ENCODE data around the gene SLC44A5. TPM values are rescaled to one million over a fixed set of nuclear protein-coding genes. Genes with fewer than 3 reads are reported as not detected.

The SLC44A5 gene
- total RNA-seq, 4 donors from 2014 or later: 0.27 to 1.1 (median 0.42) TPM

DNA sequence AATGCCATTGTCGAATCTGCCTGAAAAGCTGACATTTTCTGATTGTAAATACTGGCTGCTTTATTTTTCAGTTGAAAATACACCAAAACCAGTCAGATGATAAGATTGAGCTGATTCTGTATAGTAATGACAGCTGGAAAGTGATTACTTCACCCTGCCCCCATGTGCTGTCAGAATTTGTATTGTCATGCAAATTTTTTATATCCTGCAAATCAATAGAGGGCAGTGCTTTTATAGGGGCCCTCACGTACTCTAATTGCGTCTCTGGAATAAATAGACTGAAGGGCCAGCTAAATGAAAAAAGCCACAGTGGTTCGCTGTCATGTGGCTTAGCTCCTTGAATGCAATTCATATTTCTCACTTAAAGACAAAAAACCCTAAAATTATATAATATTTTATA is 268.1 kb downstream of the SLC44A5 start:
- H3K9me3 ChIP-seq: no peaks in the 10 kb centered on the region
- no peaks in the 10 kb centered on the region for H3K36me3 ChIP-seq
- H3K27me3 ChIP-seq: no peaks in the 10 kb centered on the region
- H3K4me1 ChIP-seq: peaks cover 0 to 15% (median 0%) of the 10 kb centered on the region in 3 donors
- 71 to 77% methylated on average over 1 to 4 of the region's 4 CpGs for WGBS, 2 donors (ENCODE audit: low coverage in 1 of 2)
- H3K4me3 ChIP-seq: no peak overlapping the region
- H3K27ac ChIP-seq: no peak overlapping the region
- no peak for ATAC-seq
- TF ChIP-seq EP300 (IDR thresholded peaks at IDR 0.05) (no peak), POLR2AphosphoS5 (IDR thresholded peaks at IDR 0.05) (no peak), POLR2A (IDR thresholded peaks at IDR 0.05) (no peak)
- TF ChIP-seq, protein P1, sequence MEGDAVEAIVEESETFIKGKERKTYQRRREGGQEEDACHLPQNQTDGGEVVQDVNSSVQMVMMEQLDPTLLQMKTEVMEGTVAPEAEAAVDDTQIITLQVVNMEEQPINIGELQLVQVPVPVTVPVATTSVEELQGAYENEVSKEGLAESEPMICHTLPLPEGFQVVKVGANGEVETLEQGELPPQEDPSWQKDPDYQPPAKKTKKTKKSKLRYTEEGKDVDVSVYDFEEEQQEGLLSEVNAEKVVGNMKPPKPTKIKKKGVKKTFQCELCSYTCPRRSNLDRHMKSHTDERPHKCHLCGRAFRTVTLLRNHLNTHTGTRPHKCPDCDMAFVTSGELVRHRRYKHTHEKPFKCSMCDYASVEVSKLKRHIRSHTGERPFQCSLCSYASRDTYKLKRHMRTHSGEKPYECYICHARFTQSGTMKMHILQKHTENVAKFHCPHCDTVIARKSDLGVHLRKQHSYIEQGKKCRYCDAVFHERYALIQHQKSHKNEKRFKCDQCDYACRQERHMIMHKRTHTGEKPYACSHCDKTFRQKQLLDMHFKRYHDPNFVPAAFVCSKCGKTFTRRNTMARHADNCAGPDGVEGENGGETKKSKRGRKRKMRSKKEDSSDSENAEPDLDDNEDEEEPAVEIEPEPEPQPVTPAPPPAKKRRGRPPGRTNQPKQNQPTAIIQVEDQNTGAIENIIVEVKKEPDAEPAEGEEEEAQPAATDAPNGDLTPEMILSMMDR (IDR thresholded peaks at IDR 0.05): no peak

DNA sequence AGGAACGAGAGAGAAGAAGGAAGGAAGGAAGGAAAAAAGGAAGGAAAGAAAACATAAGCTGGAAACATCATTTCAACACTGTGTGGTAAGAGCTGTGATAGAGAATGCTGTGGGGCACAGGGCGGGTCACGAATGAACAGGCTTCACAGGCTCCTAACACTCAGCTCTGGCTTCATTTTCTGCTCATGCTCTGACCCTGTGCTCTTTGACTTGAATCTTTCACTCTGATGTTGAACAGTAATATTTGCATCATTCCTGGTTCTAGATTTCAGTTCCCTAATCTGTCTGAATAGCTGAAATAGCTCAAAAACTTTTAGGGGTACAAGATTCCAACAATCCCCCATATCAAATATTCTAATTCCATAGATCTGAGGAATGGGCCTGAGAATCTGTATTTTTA is 269.4 kb downstream of the SLC44A5 start:
- peaks cover 0 to 15% (median 0%) of the 10 kb centered on the region in 3 donors for H3K4me1 ChIP-seq
- no peak for ATAC-seq

DNA sequence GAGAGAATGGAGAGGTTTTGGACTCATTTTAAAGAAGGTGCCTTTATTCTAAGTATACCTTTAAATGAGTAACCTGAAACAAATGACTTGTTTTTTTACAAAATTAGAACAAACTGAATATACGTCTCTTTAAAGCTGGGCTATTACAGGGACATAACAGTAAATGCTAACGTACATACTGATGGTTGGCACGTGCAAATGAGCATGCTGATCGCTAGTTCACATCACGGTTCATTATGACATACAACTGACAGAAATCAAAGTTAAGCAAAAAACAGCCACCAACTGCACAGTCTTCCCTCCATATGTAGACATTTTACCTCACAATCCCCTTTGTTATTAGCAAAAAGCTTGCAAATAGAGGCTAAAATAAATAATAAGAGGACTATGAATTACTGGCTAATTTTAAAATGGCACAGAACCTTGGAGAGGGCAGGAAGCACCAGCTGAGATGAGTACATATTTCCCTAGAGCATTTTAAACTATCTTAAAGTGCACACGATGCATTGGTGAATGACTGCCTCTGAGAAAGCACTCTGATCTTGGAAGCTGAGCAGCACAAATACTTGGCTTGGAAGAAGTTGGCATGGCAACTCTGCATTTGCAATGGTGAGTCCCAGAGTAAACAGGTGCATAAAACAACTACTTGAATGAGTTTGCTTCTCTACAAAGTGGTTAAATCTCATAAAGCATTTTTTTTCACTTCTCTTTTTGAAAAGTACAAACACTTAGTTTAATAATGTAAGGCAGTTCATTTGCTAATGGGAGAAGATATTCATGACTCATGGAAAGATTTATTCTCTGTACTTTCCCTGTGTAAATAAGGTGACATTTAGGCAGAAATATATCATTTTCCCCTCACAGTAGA is 272.1 kb downstream of the SLC44A5 start:
- TF ChIP-seq, protein P1 (IDR thresholded peaks at IDR 0.05): no peak
- TF ChIP-seq POLR2AphosphoS5 (IDR thresholded peaks at IDR 0.05) (peak; percentile 14), POLR2A (IDR thresholded peaks at IDR 0.05) (no peak)
- 62 to 72% methylated on average over 6 of the region's 6 CpGs for WGBS, 2 donors (ENCODE audit: low coverage in 1 of 2)
- Histone ChIP-seq H3K9me3 (no peaks in the 10 kb centered on the region), H3K4me1 (peaks cover 0 to 15% (median 0%) of the 10 kb centered on the region in 3 donors), H3K4me3 (no peak overlapping the region), H3K27ac (no peak overlapping the region), H3K36me3 (no peaks in the 10 kb centered on the region), H3K27me3 (no peaks in the 10 kb centered on the region)
- no peak for ATAC-seq

More for the DNA sequence above, 269.4 kb downstream of the SLC44A5 start:
- Histone ChIP-seq H3K27ac (no peak overlapping the region), H3K27me3 (no peaks in the 10 kb centered on the region), H3K4me3 (no peak overlapping the region), H3K36me3 (no peaks in the 10 kb centered on the region), H3K9me3 (no peaks in the 10 kb centered on the region)
- WGBS, 2 donors (ENCODE audit: low coverage in 1 of 2): 69% methylated on average over 3 of the region's 3 CpGs
- no peak for TF ChIP-seq EP300 (IDR thresholded peaks at IDR 0.05)
- TF ChIP-seq, protein P1 (IDR thresholded peaks at IDR 0.05): no peak
- no peak for TF ChIP-seq POLR2A (IDR thresholded peaks at IDR 0.05)
- TF ChIP-seq POLR2AphosphoS5 (IDR thresholded peaks at IDR 0.05): no peak

DNA sequence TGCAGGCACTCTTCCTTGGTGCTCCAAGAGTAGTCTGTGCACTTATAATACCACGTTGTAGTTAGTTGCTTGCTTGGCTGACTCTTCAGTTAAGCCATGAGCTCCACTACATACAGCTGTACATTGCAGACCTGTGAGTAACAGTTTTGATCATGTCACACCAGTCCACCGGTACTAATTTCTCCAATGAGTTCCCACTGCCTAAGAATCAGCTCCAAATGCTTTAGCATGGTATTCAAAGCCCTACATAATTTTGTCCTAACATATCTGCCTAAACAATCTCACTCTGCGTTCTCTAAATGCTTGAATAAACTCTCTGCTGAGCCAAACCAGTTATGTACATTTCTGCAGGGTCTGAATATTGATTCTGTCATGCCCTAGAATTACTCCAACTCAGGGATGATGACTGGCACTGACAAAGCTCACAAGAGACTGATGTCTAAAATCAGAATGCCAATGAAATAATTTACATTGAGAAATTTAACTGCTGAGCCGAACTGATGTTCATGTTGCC is 276.0 kb downstream of the SLC44A5 start:
- Histone ChIP-seq H3K27me3 (no peaks in the 10 kb centered on the region), H3K4me3 (no peak overlapping the region), H3K9me3 (no peaks in the 10 kb centered on the region), H3K27ac (no peak overlapping the region), H3K4me1 (peaks cover 0 to 14% (median 0%) of the 10 kb centered on the region in 3 donors), H3K36me3 (no peaks in the 10 kb centered on the region)
- WGBS, 2 donors (ENCODE audit: low coverage in 1 of 2): 69 to 78% methylated on average over 3 to 4 of the region's 4 CpGs
- ATAC-seq: no peak
- TF ChIP-seq EP300 (IDR thresholded peaks at IDR 0.05) (no peak), POLR2AphosphoS5 (IDR thresholded peaks at IDR 0.05) (no peak), POLR2A (IDR thresholded peaks at IDR 0.05) (no peak)
- TF ChIP-seq, protein P1 (IDR thresholded peaks at IDR 0.05): no peak

DNA sequence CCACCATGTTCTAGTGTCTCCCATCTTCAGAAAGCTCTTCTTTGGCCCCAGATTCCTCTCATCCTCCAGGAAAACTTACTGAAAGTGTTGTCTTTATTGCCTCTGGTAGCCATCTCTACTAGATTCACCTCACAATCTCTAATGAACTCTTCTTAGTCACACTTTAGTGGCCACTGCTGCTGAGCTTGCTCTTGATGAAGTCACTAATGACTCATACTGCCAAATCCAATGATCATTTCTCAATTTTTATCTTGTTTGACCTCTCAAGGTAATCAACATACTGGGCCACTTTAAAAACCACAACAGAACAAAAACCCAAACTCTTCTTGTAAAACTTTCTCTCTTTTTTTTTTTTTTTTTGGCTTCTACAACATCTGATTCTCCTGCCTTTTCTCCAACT is 280.3 kb downstream of the SLC44A5 start:
- Histone ChIP-seq H3K4me3 (no peak overlapping the region), H3K27me3 (no peaks in the 10 kb centered on the region), H3K4me1 (no peaks in the 10 kb centered on the region), H3K27ac (no peak overlapping the region), H3K9me3 (no peaks in the 10 kb centered on the region), H3K36me3 (no peaks in the 10 kb centered on the region)
- no peak for ATAC-seq
- TF ChIP-seq, protein P1 (IDR thresholded peaks at IDR 0.05): no peak
- TF ChIP-seq POLR2AphosphoS5 (IDR thresholded peaks at IDR 0.05) (no peak), POLR2A (IDR thresholded peaks at IDR 0.05) (no peak), EP300 (IDR thresholded peaks at IDR 0.05) (no peak)
